Measurements from ENCODE around the gene HEMGN. TPM values are rescaled to one million over a fixed set of nuclear protein-coding genes. Genes with fewer than 3 reads are reported as not detected.

HEMGN gene
- total RNA-seq, 1 donor from 2014 or later = 0.14 TPM

DNA sequence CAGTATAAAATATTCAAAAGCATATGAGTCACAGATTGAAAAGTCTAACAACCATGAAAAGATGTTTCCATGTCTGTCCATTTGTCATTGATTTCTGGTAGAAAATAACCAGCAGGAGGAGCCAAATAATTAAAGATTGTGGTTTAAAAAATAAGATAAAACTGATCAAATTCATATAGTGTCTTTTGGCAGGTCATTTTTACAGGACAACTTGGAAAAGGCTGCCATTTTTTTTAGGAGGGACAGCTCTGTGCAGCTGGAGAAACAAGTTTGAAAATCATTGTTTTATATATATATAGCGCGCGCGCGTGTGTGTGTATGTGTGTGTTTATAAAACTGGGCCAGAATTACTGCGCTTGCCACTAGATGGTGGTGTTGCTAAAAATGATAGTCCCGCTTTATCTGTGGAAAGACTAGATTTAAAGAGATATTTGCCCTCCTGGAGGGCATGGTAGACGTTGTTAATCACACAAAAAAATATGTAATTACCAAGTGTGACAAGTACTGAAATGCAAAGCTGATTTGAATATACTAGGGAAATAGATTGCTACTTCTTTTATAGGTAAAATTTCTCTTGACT lies 14.4 kb downstream of the HEMGN start:
- intact Hi-C loops (cut with micrococcal nuclease) = loop anchor here (2.0 to 5.0 kb wide), 2 partner anchors 109 to 339 kb away; no protein-coding TSS in a partner anchor
- peak overlapping the region; percentile 99 for H3K27ac ChIP-seq (replicated peaks)
- peak overlapping the region; percentile 75 for H3K4me3 ChIP-seq
- H3K36me3 ChIP-seq = no peaks in the 10 kb centered on the region
- peaks cover 28% of the 10 kb centered on the region for H3K27me3 ChIP-seq (ENCODE audit: low read depth)
- H3K9me3 ChIP-seq (replicated peaks) = no peaks in the 10 kb centered on the region
- peak; percentile 73 for DNase-seq
- TF ChIP-seq, protein P1, sequence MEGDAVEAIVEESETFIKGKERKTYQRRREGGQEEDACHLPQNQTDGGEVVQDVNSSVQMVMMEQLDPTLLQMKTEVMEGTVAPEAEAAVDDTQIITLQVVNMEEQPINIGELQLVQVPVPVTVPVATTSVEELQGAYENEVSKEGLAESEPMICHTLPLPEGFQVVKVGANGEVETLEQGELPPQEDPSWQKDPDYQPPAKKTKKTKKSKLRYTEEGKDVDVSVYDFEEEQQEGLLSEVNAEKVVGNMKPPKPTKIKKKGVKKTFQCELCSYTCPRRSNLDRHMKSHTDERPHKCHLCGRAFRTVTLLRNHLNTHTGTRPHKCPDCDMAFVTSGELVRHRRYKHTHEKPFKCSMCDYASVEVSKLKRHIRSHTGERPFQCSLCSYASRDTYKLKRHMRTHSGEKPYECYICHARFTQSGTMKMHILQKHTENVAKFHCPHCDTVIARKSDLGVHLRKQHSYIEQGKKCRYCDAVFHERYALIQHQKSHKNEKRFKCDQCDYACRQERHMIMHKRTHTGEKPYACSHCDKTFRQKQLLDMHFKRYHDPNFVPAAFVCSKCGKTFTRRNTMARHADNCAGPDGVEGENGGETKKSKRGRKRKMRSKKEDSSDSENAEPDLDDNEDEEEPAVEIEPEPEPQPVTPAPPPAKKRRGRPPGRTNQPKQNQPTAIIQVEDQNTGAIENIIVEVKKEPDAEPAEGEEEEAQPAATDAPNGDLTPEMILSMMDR (IDR thresholded peaks at IDR 0.05; ENCODE audit: borderline replicate concordance) = peak; percentile 86
- peaks cover 38% of the 10 kb centered on the region for H3K4me1 ChIP-seq

DNA sequence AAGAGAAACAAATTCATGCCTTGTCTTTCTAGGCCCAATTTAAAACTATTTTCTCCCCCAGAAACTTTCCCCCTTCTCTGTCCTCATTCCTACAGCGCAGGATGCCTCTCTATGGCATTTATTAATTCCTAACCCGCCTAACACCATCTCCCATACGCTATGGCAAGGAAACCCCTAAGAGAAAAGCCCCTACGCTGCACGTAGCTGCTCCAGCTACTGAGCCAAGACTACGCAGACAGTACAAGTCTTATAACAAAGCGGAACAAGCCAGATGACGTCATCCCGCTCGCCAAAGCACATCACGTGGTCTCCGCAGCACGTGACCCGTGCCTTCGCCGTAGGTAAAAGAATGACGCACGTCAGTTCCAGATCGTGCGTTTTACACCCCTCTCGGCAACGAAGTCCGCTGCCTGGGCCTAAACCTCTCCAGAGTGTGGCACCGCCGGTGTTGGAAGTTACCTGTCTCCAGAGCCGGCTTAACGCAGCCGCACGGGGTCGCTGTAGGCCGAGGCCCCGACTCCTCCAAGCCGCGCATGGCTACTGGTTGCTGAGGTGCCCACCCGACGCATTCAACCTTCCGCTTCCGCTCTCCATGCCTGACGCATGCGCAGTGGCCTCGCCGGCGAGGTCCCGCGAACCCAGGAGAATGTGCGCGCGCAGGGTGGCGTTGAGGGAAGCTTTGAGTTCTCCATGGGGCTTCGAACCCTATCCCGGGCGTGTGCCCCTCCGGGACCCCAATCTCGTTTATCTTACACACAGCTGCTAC lies 15.8 kb downstream of the HEMGN start, which contains the start of gene TRMO:
Gene TRMO, minus strand, starts transcription at position 542 of the 766 bp plus-strand sequence. Its CDS starts 7 bp downstream, at position 535.
- peak within 1 kb of the TSS; percentile 75 for H3K4me3 ChIP-seq
- peak; percentile 97 for DNase-seq
- peaks cover 14% of the 10 kb centered on the region for H3K27me3 ChIP-seq (ENCODE audit: low read depth)
- peak within 1 kb of the TSS; percentile 99 for H3K27ac ChIP-seq (replicated peaks)
- H3K36me3 ChIP-seq = no peaks in the 10 kb centered on the region
- intact Hi-C loops (cut with micrococcal nuclease) = loop anchor here (2.0 to 5.0 kb wide), 2 partner anchors 110 to 341 kb away; no protein-coding TSS in a partner anchor
- TF ChIP-seq, protein P1 (IDR thresholded peaks at IDR 0.05; ENCODE audit: borderline replicate concordance) = peak; percentile 75
- peaks cover 38% of the 10 kb centered on the region for H3K4me1 ChIP-seq
- no peaks in the 10 kb centered on the region for H3K9me3 ChIP-seq (replicated peaks)

DNA sequence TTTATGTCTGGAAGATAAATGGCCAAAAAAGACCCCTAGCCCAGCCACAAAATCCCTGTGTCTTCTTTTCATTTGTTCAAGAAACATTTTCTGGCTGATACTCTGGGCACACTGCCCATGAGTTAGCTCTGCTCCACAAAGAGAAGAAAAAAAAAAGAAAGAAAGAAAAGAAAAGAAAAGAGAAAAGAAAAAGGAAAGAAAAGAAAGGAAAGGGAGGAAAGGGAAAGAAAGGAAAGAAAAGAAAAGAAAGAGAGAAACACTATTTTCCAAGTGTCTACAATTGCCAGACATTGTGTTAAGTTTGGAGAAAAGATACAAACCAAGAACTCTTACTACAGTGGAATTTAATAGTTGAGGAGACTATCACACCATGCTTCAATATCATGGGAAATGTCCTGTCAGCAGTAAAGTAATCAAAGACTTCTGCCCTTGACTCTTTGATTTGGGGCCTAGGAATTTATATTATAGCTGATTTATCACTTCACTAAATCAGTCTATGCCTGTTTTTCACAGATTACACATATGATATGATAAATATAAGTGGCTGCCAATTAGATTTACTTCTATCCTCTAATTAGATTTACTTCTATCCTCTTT lies 18.7 kb downstream of the HEMGN start:
- Histone ChIP-seq H3K4me3 (no peak overlapping the region), H3K36me3 (peaks cover 14% of the 10 kb centered on the region), H3K4me1 (peaks cover 38% of the 10 kb centered on the region), H3K27me3 (ENCODE audit: low read depth) (no peaks in the 10 kb centered on the region), H3K9me3 (replicated peaks) (no peaks in the 10 kb centered on the region), H3K27ac (replicated peaks) (no peak overlapping the region)
- TF ChIP-seq, protein P1 (IDR thresholded peaks at IDR 0.05; ENCODE audit: borderline replicate concordance) = no peak
- no peak for DNase-seq
- intact Hi-C loops (cut with micrococcal nuclease) = no loop called here

DNA sequence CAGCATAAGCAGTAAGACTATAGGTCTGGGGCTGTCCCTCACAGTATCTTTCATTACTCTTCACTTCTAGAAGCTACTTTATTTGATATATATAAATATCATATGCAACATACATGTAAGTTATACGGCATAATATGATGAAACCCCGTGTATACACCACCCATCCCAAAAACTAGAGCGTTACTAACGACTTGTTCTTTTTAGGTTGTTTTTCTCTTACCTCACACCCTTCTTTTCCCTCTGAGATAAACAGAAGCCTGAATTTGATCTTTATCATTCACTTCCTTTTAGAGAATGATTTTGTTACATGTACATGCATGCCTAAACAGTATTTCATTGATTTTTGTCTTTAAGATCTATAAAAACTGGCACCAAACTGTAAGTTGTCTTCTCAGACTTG lies 19.4 kb downstream of the HEMGN start:
- H3K4me3 ChIP-seq = no peak overlapping the region
- no peak overlapping the region for H3K27ac ChIP-seq (replicated peaks)
- TF ChIP-seq, protein P1 (IDR thresholded peaks at IDR 0.05; ENCODE audit: borderline replicate concordance) = no peak
- H3K36me3 ChIP-seq = peaks cover 21% of the 10 kb centered on the region
- intact Hi-C loops (cut with micrococcal nuclease) = no loop called here
- peaks cover 34% of the 10 kb centered on the region for H3K4me1 ChIP-seq
- no peaks in the 10 kb centered on the region for H3K27me3 ChIP-seq (ENCODE audit: low read depth)
- H3K9me3 ChIP-seq (replicated peaks) = no peaks in the 10 kb centered on the region
- DNase-seq = no peak

DNA sequence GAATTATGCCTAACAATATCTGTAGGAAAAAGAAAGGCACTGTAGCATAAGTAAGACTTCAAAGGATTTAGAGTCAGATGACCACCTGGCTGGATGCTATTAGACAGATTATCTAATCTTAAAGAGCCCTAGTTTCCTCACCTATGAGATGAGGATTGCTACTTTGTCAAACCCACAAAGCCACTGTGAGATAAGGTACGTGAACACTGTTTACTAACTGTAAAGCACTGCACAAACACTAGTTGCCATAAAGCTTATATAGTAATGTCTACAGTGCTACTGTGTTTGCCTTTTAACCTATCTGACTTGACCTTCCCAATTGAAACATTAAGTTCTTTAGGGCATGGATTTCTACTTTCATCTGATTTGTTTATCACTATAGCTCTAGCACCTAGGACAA lies 26.0 kb downstream of the HEMGN start:
- intact Hi-C loops (cut with micrococcal nuclease) = no loop called here
- Histone ChIP-seq H3K9me3 (replicated peaks) (no peaks in the 10 kb centered on the region), H3K36me3 (peaks cover 74% of the 10 kb centered on the region), H3K4me1 (peaks cover 10% of the 10 kb centered on the region), H3K4me3 (no peak overlapping the region), H3K27ac (replicated peaks) (no peak overlapping the region), H3K27me3 (ENCODE audit: low read depth) (no peaks in the 10 kb centered on the region)
- TF ChIP-seq, protein P1 (IDR thresholded peaks at IDR 0.05; ENCODE audit: borderline replicate concordance) = no peak
- DNase-seq = no peak
